HepG2 (cell line): ENCODE measurements around the gene PDZD11. TPM values are rescaled to one million over a fixed set of nuclear protein-coding genes. Genes with fewer than 3 reads are reported as not detected.

Experiments used
- BHLHE40 ChIP-seq: IDR thresholded peaks from 2 replicates; pipeline ENCODE4 v1.6.1; 2011; ENCODE audit warnings: low read length, improper control_type of control experiment
- E2F5 ChIP-seq: sonication (generic); formaldehyde crosslinking; conservative IDR thresholded peaks from 2 replicates; pipeline ENCODE4 v1.4.0; 2020; ENCODE audit warnings: missing genetic modification reagents
- HNF1A ChIP-seq, 2 experiments: sonication (generic) in 1 of 2; formaldehyde crosslinking in 1 of 2; IDR thresholded peaks; 2 replicates each; pipeline versions ENCODE4 v1.4.0 to v1.6.1; 2016 to 2020; ENCODE audit warnings: borderline replicate concordance in 1 of 2, low read depth in 1 of 2, mild to moderate bottlenecking in 1 of 2, missing genetic modification reagents in 1 of 2
- HNF1B ChIP-seq: sonication (generic); formaldehyde crosslinking; IDR thresholded peaks from 2 replicates; pipeline ENCODE4 v1.5.1; 2020; ENCODE audit warnings: mild to moderate bottlenecking, moderate library complexity, missing genetic modification reagents
- HOXA7 ChIP-seq: sonication (generic); formaldehyde crosslinking; IDR thresholded peaks from 2 replicates; pipeline ENCODE4 v1.8.1; 2022; ENCODE audit warnings: mild to moderate bottlenecking, missing genetic modification reagents, moderate library complexity
- KAT8 ChIP-seq: IDR thresholded peaks from 2 replicates; pipeline ENCODE4 v1.6.1; 2016; ENCODE audit warnings: missing genetic modification reagents, missing compliant biosample characterization
- MIER3 ChIP-seq: IDR thresholded peaks from 2 replicates; pipeline ENCODE4 v1.6.1; 2016; ENCODE audit warnings: missing compliant biosample characterization, borderline replicate concordance
- MXD4 ChIP-seq: IDR thresholded peaks from 2 replicates; pipeline ENCODE4 v1.6.1; 2016; ENCODE audit warnings: mild to moderate bottlenecking, missing biosample characterization, missing genetic modification reagents
- MYC ChIP-seq: sonication (generic); formaldehyde crosslinking; IDR thresholded peaks from 2 replicates; pipeline ENCODE4 v1.9.0; 2021; ENCODE audit warnings: missing genetic modification reagents, borderline replicate concordance
- MZF1 ChIP-seq: sonication (generic); formaldehyde crosslinking; IDR thresholded peaks from 2 replicates; pipeline ENCODE4 v1.8.1; 2023; ENCODE audit warnings: mild to moderate bottlenecking, missing genetic modification reagents, borderline replicate concordance
- NR1H2 ChIP-seq: sonication (generic); formaldehyde crosslinking; IDR thresholded peaks from 2 replicates; pipeline ENCODE4 v1.8.1; 2022; ENCODE audit warnings: low read depth, missing genetic modification reagents, borderline replicate concordance
- SKIL ChIP-seq: sonication (generic); formaldehyde crosslinking; IDR thresholded peaks from 2 replicates; pipeline ENCODE4 v1.8.0; 2022; ENCODE audit warnings: missing genetic modification reagents, mild to moderate bottlenecking, moderate library complexity, borderline replicate concordance
- THAP8 ChIP-seq: sonication (generic); formaldehyde crosslinking; IDR thresholded peaks from 2 replicates; pipeline ENCODE4 v1.5.1; 2020; ENCODE audit warnings: missing genetic modification reagents, mild to moderate bottlenecking, borderline replicate concordance
- ZBTB37 ChIP-seq: sonication (generic); formaldehyde crosslinking; IDR thresholded peaks from 2 replicates; pipeline ENCODE4 v1.4.0; 2020; ENCODE audit warnings: mild to moderate bottlenecking, missing genetic modification reagents
- ZNF644 ChIP-seq: IDR thresholded peaks from 2 replicates; pipeline ENCODE4 v1.6.1; 2016; ENCODE audit warnings: low read depth
- ZNF879 ChIP-seq: sonication (generic); formaldehyde crosslinking; IDR thresholded peaks from 2 replicates; pipeline ENCODE4 v1.8.1; 2023; ENCODE audit warnings: missing genetic modification reagents
- polyA plus RNA-seq, 8 experiments: library from polyadenylated mRNA; depleted of rRNA in 3 of 8; stranded (reverse) in 7 of 8; unstranded in 1 of 8; fragments of >200 nt; fragmentation: Illumina TruSeq in 4 of 8; extraction: Trizol in 4 of 8; gene quantifications; 2 replicates each; pipeline versions ENCODE4 v1.2.1 to v1.2.3, GENCODE V29; 2011 to 2016; ENCODE audit warnings: low read depth in 4 of 8, missing spikeins in 1 of 8, mixed read lengths in 1 of 8; ENCODE audit not compliant: insufficient read depth in 1 of 8
- total RNA-seq, 5 experiments: library from RNA; depleted of rRNA; stranded (reverse); fragments of >200 nt; fragmentation: Illumina TruSeq; extraction: Trizol; gene quantifications; 2 replicates each; pipeline ENCODE4 v1.2.3, GENCODE V29; 2016; ENCODE audit warnings: low read depth in 1 of 5

PDZD11 gene
- total and polyA plus RNA-seq, 2 of the 13 experiments (the other 11 are each of a cell fraction or from before 2014, with no cell fraction given) = 29.1 to 47.0 TPM

GRCh38 chrX:70289793-70290770, at the start of gene PDZD11, which contains the start of gene KIF4A (continued):
- 0 out of 2 replicates have a peak, but pooled peaks have one; percentile 19 for TF ChIP-seq SKIL (CRISPR knock-in tag)
- no peak for TF ChIP-seq MZF1
- no peak for TF ChIP-seq ZNF879 (CRISPR knock-in tag)
- no peak for TF ChIP-seq BHLHE40
- peak; percentile 65 for TF ChIP-seq KAT8
- no peak for TF ChIP-seq HNF1A (IDR thresholded peaks at IDR 0.05; ENCODE audit: low read depth)
- TF ChIP-seq HNF1A (CRISPR knock-in tag; IDR thresholded peaks at IDR 0.05; ENCODE audit: borderline replicate concordance) = no peak
- no peak for TF ChIP-seq THAP8 (CRISPR knock-in tag)
- TF ChIP-seq ZNF644 (CRISPR knock-in tag) = no peak
- TF ChIP-seq NR1H2 (CRISPR knock-in tag) = no peak
- no peak for TF ChIP-seq MIER3
- no peak for TF ChIP-seq HOXA7
- peak; percentile 75 for TF ChIP-seq E2F5 (CRISPR knock-in tag)
- TF ChIP-seq ZBTB37 = no peak
- TF ChIP-seq MYC (CRISPR knock-in tag) = peak; percentile 38; the same call in 1 of the 2 replicates
- TF ChIP-seq HNF1B = no peak
- 0 out of 2 replicates have a peak, but pooled peaks have one; percentile 32 for TF ChIP-seq MXD4
